ENCODE results near the gene POLR2J.
"Not testable (repeated sequence)": the region's sequence is repeated elsewhere in the genome, so short reads cannot be mapped to it uniquely, and the experiment has no call there.

GRCh38 chr7:102474116-102474515, 4.6 kb downstream of the POLR2J start:
- TF ChIP-seq CTCF (optimal IDR thresholded peaks at IDR 0.05 in 1 of 3, IDR thresholded peaks at IDR 0.05 in 1 of 3, conservative IDR thresholded peaks at IDR 0.05 in 1 of 3; ENCODE audit: extremely low read depth in 1 of 3, insufficient read depth in 2 of 3, low read length in 3 of 3); EZH2 (IDR thresholded peaks at IDR 0.05; ENCODE audit: low read length): not testable (repeated sequence)
